Activated CD8-positive, alpha-beta T cell treated with anti-CD3 and anti-CD28 coated beads, Interleukin-2, amount 10 ng/mL, durations not matched to agents 7 days and 5 days (primary cell): ENCODE results near the gene LYST. TPM values are rescaled to one million over a fixed set of nuclear protein-coding genes. Genes with fewer than 3 reads are reported as not detected.
"Not testable (repeated sequence)": the region's sequence is repeated elsewhere in the genome, so short reads cannot be mapped to it uniquely, and the experiment has no call there.

Experiments
- ATAC-seq: fragments of 150-1000 bp; cut with Tn5 transposase; one replicate; pipeline ENCODE4 v1.10.0; 2021; ENCODE audit warnings: moderate library complexity
- CTCF ChIA-PET: fragments of 350-600 bp; sonication (Branson Sonifier 250); formaldehyde crosslinking; loops from one replicate; lab custom pipeline; 2021; ENCODE audit warnings: antibody characterized with exemption; lab: Charles Lee
- POLR2A ChIA-PET: fragments of 350-600 bp; sonication (Branson Sonifier 250); formaldehyde crosslinking; loops from one replicate; lab custom pipeline; 2021; ENCODE audit warnings: antibody characterized with exemption; lab: Charles Lee
- DNase-seq: peaks from one replicate; pipeline ENCODE4 v3.0.0-alpha.2; 2020
- H3K27ac Mint-ChIP-seq: one replicate; pipeline ENCODE4 v1.8.0; 2021; ENCODE audit warnings: mild to moderate bottlenecking, mixed read lengths
- H3K27me3 Mint-ChIP-seq: one replicate; pipeline ENCODE4 v1.8.0; 2021; ENCODE audit warnings: low read depth, mixed read lengths
- H3K36me3 Mint-ChIP-seq: one replicate; pipeline ENCODE4 v1.8.0; 2021; ENCODE audit warnings: low read depth, mixed read lengths
- H3K4me1 Mint-ChIP-seq: one replicate; pipeline ENCODE4 v1.8.0; 2021; ENCODE audit warnings: low read depth, mixed read lengths
- H3K4me3 Mint-ChIP-seq: one replicate; pipeline ENCODE4 v1.8.0; 2021; ENCODE audit warnings: mild to moderate bottlenecking, mixed read lengths
- H3K9me3 Mint-ChIP-seq: one replicate; pipeline ENCODE4 v1.8.0; 2022; ENCODE audit warnings: mixed read lengths; ENCODE audit not compliant: insufficient read depth
- total RNA-seq, 2 experiments: library from RNA; stranded (reverse); gene quantifications; one replicate each; pipeline ENCODE4 v1.2.3, GENCODE V29; 2021

LYST gene
- total RNA-seq, 2 experiments from 2014 or later: 26.2 to 28.6 TPM

- ChIA-PET CTCF (no interaction called here), POLR2A (no interaction called here)
- ATAC-seq: no peak
- H3K9me3 Mint-ChIP-seq: no peaks in the 10 kb centered on the region
- DNase-seq: no peak
- no peaks in the 10 kb centered on the region for H3K36me3 Mint-ChIP-seq
- no peak overlapping the region for H3K27ac Mint-ChIP-seq
- peaks cover 7% of the 10 kb centered on the region for H3K4me1 Mint-ChIP-seq
- H3K4me3 Mint-ChIP-seq: no peak overlapping the region
- H3K27me3 Mint-ChIP-seq: peaks cover 22% of the 10 kb centered on the region
These were observed 234.9 kb downstream of the LYST start for GRCh38 chr1:235631816-235632215.

- ATAC-seq (no peak), DNase-seq (no peak)
- Mint-ChIP-seq H3K9me3 (no peaks in the 10 kb centered on the region), H3K36me3 (no peaks in the 10 kb centered on the region), H3K27me3 (peaks cover 27% of the 10 kb centered on the region), H3K4me1 (peaks cover 21% of the 10 kb centered on the region), H3K4me3 (no peak overlapping the region), H3K27ac (no peak overlapping the region)
- CTCF ChIA-PET: no interaction called here
- POLR2A ChIA-PET: no interaction called here
These were observed 238.2 kb downstream of the LYST start for GRCh38 chr1:235628316-235629005.

GRCh38 chr1:235625831-235626230 is 240.9 kb downstream of the LYST start:
- ChIA-PET POLR2A (interaction anchor here (0.6 kb wide), 1 partner anchor 403 kb away, joined by 3 read pairs; no protein-coding TSS in a partner anchor), CTCF (interaction anchor here (1.0 kb wide), 1 partner anchor 26 kb away, joined by 3 read pairs; no protein-coding TSS in a partner anchor)
- Mint-ChIP-seq H3K4me3 (no peak overlapping the region), H3K9me3 (no peaks in the 10 kb centered on the region), H3K27me3 (peaks cover 20% of the 10 kb centered on the region), H3K27ac (no peak overlapping the region), H3K36me3 (no peaks in the 10 kb centered on the region), H3K4me1 (peaks cover 15% of the 10 kb centered on the region)
- no peak for DNase-seq
- ATAC-seq: no peak

- Mint-ChIP-seq H3K27ac (no peak overlapping the region), H3K4me3 (no peak overlapping the region), H3K9me3 (no peaks in the 10 kb centered on the region), H3K27me3 (peaks cover 20% of the 10 kb centered on the region), H3K4me1 (peaks cover 15% of the 10 kb centered on the region), H3K36me3 (no peaks in the 10 kb centered on the region)
- POLR2A ChIA-PET: interaction anchor here (0.6 kb wide), 1 partner anchor 403 kb away, joined by 3 read pairs; no protein-coding TSS in a partner anchor
- CTCF ChIA-PET: interaction anchor here (1.0 kb wide), 1 partner anchor 25 kb away, joined by 3 read pairs; no protein-coding TSS in a partner anchor
- no peak for DNase-seq
- no peak for ATAC-seq
These were observed 241.4 kb downstream of the LYST start for GRCh38 chr1:235625340-235625739.

DNA sequence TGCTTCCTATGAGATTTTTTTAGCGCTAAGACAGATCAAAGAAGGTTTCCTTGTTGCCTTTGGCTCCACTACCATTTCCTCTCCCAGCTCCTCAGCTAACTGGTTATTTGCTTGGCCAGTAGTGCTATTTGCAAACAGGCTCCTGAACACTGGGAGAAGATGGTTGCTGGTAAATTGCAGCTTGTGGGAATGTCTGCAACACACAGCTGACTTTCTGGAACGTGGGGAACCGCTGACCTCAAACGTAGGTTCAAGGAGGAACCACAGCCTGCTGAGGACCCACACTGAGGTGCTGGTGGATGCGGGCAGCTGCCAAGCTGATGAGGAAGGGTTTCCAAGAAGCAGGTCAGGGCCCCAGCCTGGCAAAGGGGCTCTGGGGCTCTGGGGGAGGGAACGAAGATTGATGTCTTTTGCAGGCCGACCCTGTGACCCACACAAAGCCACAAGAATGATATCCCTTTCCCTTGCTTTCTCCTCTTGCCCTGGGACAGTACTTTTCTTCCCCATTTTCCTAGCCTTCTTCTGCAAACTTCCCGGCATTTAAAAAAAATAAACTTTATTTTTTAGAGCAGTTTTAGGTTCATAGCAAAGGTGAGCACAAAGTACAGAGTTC is 241.9 kb downstream of the LYST start:
- peaks cover 20% of the 10 kb centered on the region for H3K27me3 Mint-ChIP-seq
- no peak overlapping the region for H3K4me3 Mint-ChIP-seq
- no peaks in the 10 kb centered on the region for H3K9me3 Mint-ChIP-seq
- no peaks in the 10 kb centered on the region for H3K36me3 Mint-ChIP-seq
- ChIA-PET POLR2A (no interaction called here), CTCF (interaction anchor here (1.7 kb wide), 1 partner anchor 111 kb away, joined by 6 read pairs; no protein-coding TSS in a partner anchor)
- ATAC-seq: no peak
- no peak for DNase-seq
- H3K4me1 Mint-ChIP-seq: peaks cover 15% of the 10 kb centered on the region
- H3K27ac Mint-ChIP-seq: no peak overlapping the region

DNA sequence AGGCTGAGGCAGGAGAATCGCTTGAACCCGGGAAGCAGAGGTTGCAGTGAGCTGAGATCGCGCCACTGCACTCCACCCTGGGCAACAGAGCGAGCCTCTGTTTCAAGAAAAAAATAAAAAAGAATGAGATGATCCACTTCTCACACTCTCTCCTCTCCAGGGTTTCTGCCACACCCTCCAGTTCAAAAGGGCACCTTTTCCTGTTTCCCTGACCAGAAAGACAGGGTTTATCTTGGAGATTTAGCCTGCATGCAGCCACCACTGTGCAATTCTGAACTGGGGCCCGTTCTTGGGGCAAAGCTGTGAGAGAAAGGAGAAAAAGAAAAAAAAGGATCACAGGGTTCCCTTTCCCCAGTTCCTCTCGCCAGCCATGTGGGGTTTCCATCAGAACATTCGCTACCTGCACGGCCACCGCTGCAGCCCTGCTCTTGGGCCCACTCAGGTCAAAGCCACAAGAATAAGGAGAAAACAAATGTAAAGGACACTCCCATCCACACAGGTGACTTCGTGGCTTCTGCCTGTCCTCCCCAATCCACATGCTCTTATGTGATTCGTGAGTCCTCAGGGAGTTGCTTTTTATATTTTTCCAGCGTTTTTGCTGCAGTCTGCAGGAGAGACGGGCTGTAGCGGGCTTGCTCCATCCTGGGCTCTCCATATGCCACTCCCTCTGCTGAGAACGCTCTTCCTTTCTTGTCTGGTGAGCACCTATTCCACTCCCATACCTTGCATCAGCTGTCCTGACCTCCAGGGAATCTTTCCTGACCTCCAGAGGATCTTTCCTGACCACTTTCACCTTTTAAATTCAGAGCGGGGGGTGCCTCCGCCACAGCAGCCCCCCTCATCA is 243.5 kb downstream of the LYST start:
- ChIA-PET CTCF (interaction anchor here (1.7 kb wide), 1 partner anchor 109 kb away, joined by 6 read pairs; no protein-coding TSS in a partner anchor), POLR2A (no interaction called here)
- Mint-ChIP-seq H3K36me3 (no peaks in the 10 kb centered on the region), H3K4me3 (no peak overlapping the region), H3K4me1 (peaks cover 15% of the 10 kb centered on the region), H3K27me3 (peaks cover 18% of the 10 kb centered on the region), H3K9me3 (no peaks in the 10 kb centered on the region), H3K27ac (no peak overlapping the region)
- no peak for DNase-seq
- ATAC-seq: no peak

DNA sequence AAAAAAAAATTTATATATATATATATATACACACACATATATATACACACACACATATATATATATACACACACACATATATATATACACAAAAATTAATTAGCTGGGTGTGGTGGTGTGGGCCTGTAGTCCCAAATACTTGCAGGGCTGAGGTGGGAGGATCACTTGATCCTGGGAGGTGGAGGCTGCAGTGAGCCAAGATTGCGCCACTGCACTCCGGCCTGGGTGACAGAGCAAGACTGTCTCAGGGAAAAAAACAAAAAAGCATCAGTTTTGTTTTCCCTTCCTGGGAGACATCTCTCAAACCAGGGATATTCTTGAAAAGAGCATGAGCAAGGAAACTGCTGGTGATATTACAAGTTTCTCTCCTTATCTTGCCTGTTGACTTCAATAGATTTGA is 247.6 kb downstream of the LYST start:
- H3K27me3 Mint-ChIP-seq: peaks cover 11% of the 10 kb centered on the region
- CTCF ChIA-PET: interaction anchor here (1.2 kb wide), 2 partner anchors 18 to 105 kb away, joined by 3 read pairs; no protein-coding TSS in a partner anchor
- H3K27ac Mint-ChIP-seq, H3K4me1 Mint-ChIP-seq, DNase-seq, ATAC-seq, H3K36me3 Mint-ChIP-seq, H3K4me3 Mint-ChIP-seq, H3K9me3 Mint-ChIP-seq, POLR2A ChIA-PET: not testable (repeated sequence)

DNA sequence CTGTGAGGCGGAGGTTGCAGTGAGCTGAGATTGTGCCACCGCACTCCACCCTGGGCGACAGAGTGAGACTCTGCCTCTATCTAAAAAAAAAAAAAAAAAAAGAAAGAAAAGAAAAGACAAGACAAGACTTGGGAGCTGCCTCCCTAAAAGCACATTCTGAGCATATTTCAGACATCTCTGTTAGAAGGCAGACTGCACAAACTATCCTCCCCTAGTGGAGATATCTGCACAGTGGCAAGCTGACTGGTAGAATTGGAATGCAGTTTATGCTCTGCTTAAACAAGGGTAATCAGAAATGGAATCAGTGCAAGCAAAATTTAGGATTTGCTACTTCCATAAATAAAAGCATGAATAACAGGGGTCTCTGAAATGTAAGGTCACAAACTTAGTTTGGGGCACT is 248.9 kb downstream of the LYST start:
- ChIA-PET POLR2A (no interaction called here), CTCF (no interaction called here)
- Mint-ChIP-seq H3K36me3 (no peaks in the 10 kb centered on the region), H3K4me3 (no peak overlapping the region), H3K9me3 (no peaks in the 10 kb centered on the region), H3K4me1 (no peaks in the 10 kb centered on the region), H3K27ac (no peak overlapping the region), H3K27me3 (peaks cover 6% of the 10 kb centered on the region)
- no peak for DNase-seq
- no peak for ATAC-seq

GRCh38 chr1:235617140-235617539 is 249.6 kb downstream of the LYST start:
- Mint-ChIP-seq H3K9me3 (no peaks in the 10 kb centered on the region), H3K27me3 (peaks cover 5% of the 10 kb centered on the region), H3K27ac (no peak overlapping the region), H3K36me3 (no peaks in the 10 kb centered on the region), H3K4me3 (no peak overlapping the region), H3K4me1 (no peaks in the 10 kb centered on the region)
- DNase-seq (no peak), ATAC-seq (no peak)
- POLR2A ChIA-PET: no interaction called here
- CTCF ChIA-PET: no interaction called here

GRCh38 chr1:235614442-235614954 is 252.2 kb downstream of the LYST start:
- POLR2A ChIA-PET: no interaction called here
- no peak overlapping the region for H3K27ac Mint-ChIP-seq
- no peaks in the 10 kb centered on the region for H3K4me1 Mint-ChIP-seq
- DNase-seq: no peak
- CTCF ChIA-PET: interaction anchor here (1.5 to 2.7 kb wide), 3 partner anchors 11 to 16 kb away, joined by 3 to 14 read pairs (median 5); no protein-coding TSS in a partner anchor
- no peaks in the 10 kb centered on the region for H3K9me3 Mint-ChIP-seq
- no peak for ATAC-seq
- H3K27me3 Mint-ChIP-seq: peaks cover 4% of the 10 kb centered on the region
- no peaks in the 10 kb centered on the region for H3K36me3 Mint-ChIP-seq
- H3K4me3 Mint-ChIP-seq: no peak overlapping the region

- ATAC-seq (no peak), DNase-seq (no peak)
- Mint-ChIP-seq H3K27me3 (peaks cover 4% of the 10 kb centered on the region), H3K4me3 (no peak overlapping the region), H3K4me1 (no peaks in the 10 kb centered on the region), H3K36me3 (no peaks in the 10 kb centered on the region), H3K27ac (no peak overlapping the region), H3K9me3 (no peaks in the 10 kb centered on the region)
- ChIA-PET POLR2A (interaction anchor here (0.5 kb wide), 1 partner anchor 255 kb away, joined by 4 read pairs; no protein-coding TSS in a partner anchor), CTCF (interaction anchor here (1.9 to 2.7 kb wide), 2 partner anchors 13 to 15 kb away, joined by 5 to 14 read pairs; no protein-coding TSS in a partner anchor)
These were observed 253.1 kb downstream of the LYST start for GRCh38 chr1:235613602-235614001.
